GM12878 (cell line): Measurements from ENCODE around the gene DCAF11. TPM values are rescaled to one million over a fixed set of nuclear protein-coding genes. Genes with fewer than 3 reads are reported as not detected.
A peak's percentile ranks its signal among the peaks of the same experiment; 100 is the strongest.

Source experiments
- BACH1 ChIP-seq: fragments of 450-650 bp; IDR thresholded peaks from 2 replicates; pipeline ENCODE4 v1.6.1; 2017; ENCODE audit warnings: mild to moderate bottlenecking, borderline replicate concordance
- CBFB ChIP-seq: IDR thresholded peaks from 2 replicates; pipeline ENCODE4 v1.6.1; 2016; ENCODE audit warnings: antibody characterized with exemption, low read depth
- CBX3 ChIP-seq: fragments of 200-600 bp; sonication (generic); IDR thresholded peaks from 2 replicates; pipeline ENCODE4 v1.6.1; 2016; ENCODE audit warnings: low read depth, borderline replicate concordance
- CHD2 ChIP-seq: IDR thresholded peaks from 2 replicates; pipeline ENCODE4 v1.6.1; 2011; ENCODE audit warnings: low read depth, low read length, improper control_type of control experiment, borderline replicate concordance
- CREM ChIP-seq: IDR thresholded peaks from 2 replicates; pipeline ENCODE4 v1.6.1; 2014; ENCODE audit warnings: antibody characterized with exemption, low read depth
- DPF2 ChIP-seq: fragments of 450-650 bp; IDR thresholded peaks from 2 replicates; pipeline ENCODE4 v1.6.1; 2017; ENCODE audit warnings: mild to moderate bottlenecking
- EZH2 ChIP-seq: IDR thresholded peaks from 2 replicates; pipeline ENCODE4 v1.6.1; 2012; ENCODE audit warnings: low read depth, mild to moderate bottlenecking, control low read depth, inconsistent platforms, low read length, borderline replicate concordance; ENCODE audit not compliant: control insufficient read depth
- GABPA ChIP-seq: IDR thresholded peaks from 2 replicates; pipeline ENCODE4 v1.6.1; 2014; ENCODE audit warnings: antibody characterized with exemption, low read depth, mild to moderate bottlenecking, inconsistent platforms
- HDGF ChIP-seq: fragments of 450-650 bp; IDR thresholded peaks from 2 replicates; pipeline ENCODE4 v1.6.1; 2016; ENCODE audit warnings: antibody characterized with exemption
- KLF5 ChIP-seq: fragments of 450-650 bp; IDR thresholded peaks from 2 replicates; pipeline ENCODE4 v1.6.1; 2014; ENCODE audit warnings: mild to moderate bottlenecking; ENCODE audit not compliant: partially characterized antibody
- NFXL1 ChIP-seq: fragments of 450-650 bp; IDR thresholded peaks from 2 replicates; pipeline ENCODE4 v1.6.1; 2017; ENCODE audit warnings: antibody characterized with exemption, mild to moderate bottlenecking, borderline replicate concordance
- NR2C1 ChIP-seq: fragments of 450-650 bp; IDR thresholded peaks from 2 replicates; pipeline ENCODE4 v1.6.1; 2017; ENCODE audit warnings: antibody characterized with exemption, mild to moderate bottlenecking, moderate library complexity
- NR2F1 ChIP-seq: fragments of 450-650 bp; conservative IDR thresholded peaks from 2 replicates; pipeline ENCODE4 v1.6.1; 2017; ENCODE audit warnings: mild to moderate bottlenecking
- NRF1 ChIP-seq: conservative IDR thresholded peaks from 2 replicates; pipeline ENCODE4 v1.6.1; 2011; ENCODE audit warnings: mild to moderate bottlenecking, low read depth, low read length, improper control_type of control experiment
- PAX5 ChIP-seq: IDR thresholded peaks from 2 replicates; pipeline ENCODE4 v1.6.1; 2011; ENCODE audit warnings: low read depth, low read length, borderline replicate concordance
- POLR2AphosphoS2 ChIP-seq: IDR thresholded peaks from 2 replicates; pipeline ENCODE4 v1.6.1; 2011; ENCODE audit warnings: low read depth, mild to moderate bottlenecking, low read length, improper control_type of control experiment, moderate library complexity
- RCOR1 ChIP-seq: conservative IDR thresholded peaks from 2 replicates; pipeline ENCODE4 v1.6.1; 2012; ENCODE audit warnings: low read depth, low read length, improper control_type of control experiment
- SMAD5 ChIP-seq: IDR thresholded peaks from 2 replicates; pipeline ENCODE4 v1.6.1; 2016; ENCODE audit warnings: antibody characterized with exemption, low read depth
- SRF ChIP-seq, 2 experiments: IDR thresholded peaks; 2 replicates each; pipeline ENCODE4 v1.6.1; 2011; ENCODE audit warnings: low read depth in 2 of 2, low read length in 2 of 2, mild to moderate bottlenecking in 1 of 2, moderate library complexity in 1 of 2
- SUPT20H ChIP-seq: IDR thresholded peaks from 2 replicates; pipeline ENCODE4 v1.6.1; 2011; ENCODE audit warnings: low read depth, mild to moderate bottlenecking, low read length, moderate library complexity, borderline replicate concordance; ENCODE audit not compliant: control insufficient read depth
- ZBTB4 ChIP-seq: fragments of 450-650 bp; formaldehyde crosslinking; IDR thresholded peaks from 2 replicates; pipeline ENCODE4 v1.4.0; 2022; ENCODE audit warnings: mild to moderate bottlenecking, moderate library complexity
- ZNF207 ChIP-seq: fragments of 450-650 bp; IDR thresholded peaks from 2 replicates; pipeline ENCODE4 v1.6.1; 2014; ENCODE audit warnings: antibody characterized with exemption, mild to moderate bottlenecking, borderline replicate concordance
- ZSCAN29 ChIP-seq: fragments of 450-650 bp; IDR thresholded peaks from 2 replicates; pipeline ENCODE4 v1.6.1; 2017; ENCODE audit warnings: mild to moderate bottlenecking, moderate library complexity
- polyA plus RNA-seq, 11 experiments: library from polyadenylated mRNA; depleted of rRNA in 4 of 11; unstranded in 6 of 11; stranded (reverse) in 5 of 11; fragments of >200 nt; fragmentation: Nextera tagmentation in 4 of 11; fragmentation: Illumina TruSeq in 1 of 11; extraction: Ambion mirVana in 4 of 11; extraction: Trizol in 1 of 11; gene quantifications; 1 replicate in 1 of 11; 2 replicates in 10 of 11; pipeline versions ENCODE4 v1.2.1 to v1.2.3, GENCODE V29; 2011 to 2016; ENCODE audit warnings: inconsistent platforms in 2 of 11, missing spikeins in 2 of 11, low read depth in 1 of 11
- total RNA-seq, 4 experiments: library from RNA; depleted of rRNA in 3 of 4; stranded (reverse); fragments of >200 nt in 3 of 4; fragmentation: Illumina TruSeq in 1 of 4; extraction: Trizol in 1 of 4; gene quantifications; 2 replicates each; pipeline versions ENCODE4 v1.2.1 to v1.2.3, GENCODE V29; 2013 to 2021
- TF ChIP-seq, protein P1 (sequence below): fragments of 450-650 bp; conservative IDR thresholded peaks from 2 replicates; pipeline ENCODE4 v1.6.1; 2017; ENCODE audit warnings: mild to moderate bottlenecking, moderate library complexity

DCAF11 gene
- total and polyA plus RNA-seq, 10 of the 15 experiments (the other 5 are each of a cell fraction or from before 2014, with no cell fraction given): 13.4 to 91.2 (median 68.7) TPM

DNA sequence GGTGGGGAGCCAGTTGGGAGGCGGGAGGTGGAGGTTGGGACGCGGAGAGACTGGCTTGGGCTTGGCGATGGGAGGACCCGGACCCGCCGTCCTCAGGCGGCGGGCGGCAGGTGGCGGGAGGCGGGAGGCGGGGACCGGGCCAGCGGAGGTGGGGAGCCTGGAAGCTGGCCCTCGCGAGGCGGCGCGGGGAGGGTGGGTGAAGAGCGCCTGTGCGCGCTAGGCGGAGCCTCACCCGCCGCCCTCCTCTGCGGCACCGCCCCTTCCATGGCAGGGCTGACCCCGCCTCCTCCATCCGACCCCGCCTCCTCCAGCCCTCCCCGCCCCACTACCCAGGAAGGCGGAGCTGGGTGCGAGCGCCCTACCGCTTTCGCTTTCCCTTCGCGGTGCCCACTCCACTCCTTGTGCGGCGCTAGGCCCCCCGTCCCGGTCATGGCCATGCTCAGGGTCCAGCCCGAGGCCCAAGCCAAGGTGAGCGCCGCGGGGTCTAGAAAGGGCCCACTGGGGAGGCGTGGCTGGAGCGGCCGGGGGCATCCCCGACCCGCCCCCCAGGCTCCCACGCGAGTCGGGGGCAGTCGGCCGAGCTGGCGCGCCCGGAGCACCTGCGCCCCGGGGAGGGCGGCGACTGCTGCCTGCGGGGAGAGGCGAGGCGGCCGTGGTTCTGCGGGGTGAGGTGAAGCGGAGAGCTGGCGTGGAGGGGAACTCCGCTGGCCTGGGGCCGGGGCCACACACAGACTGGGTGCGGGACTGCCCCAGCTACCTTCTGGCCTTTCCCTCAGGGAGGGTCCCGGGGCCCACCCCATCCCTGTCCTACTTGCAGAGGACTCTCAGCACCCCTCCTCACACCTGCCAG is 21.5 kb downstream of the DCAF11 start, which contains the start of gene PSME1 (continued):
- TF ChIP-seq GABPA: no peak
- peak; percentile 85 for TF ChIP-seq HDGF
- no peak for TF ChIP-seq NR2C1
- 0 out of 2 replicates have a peak, but pooled peaks have one; percentile 26 for TF ChIP-seq RCOR1
- TF ChIP-seq NR2F1: no peak; the same call in 1 of the 2 replicates
- no peak for TF ChIP-seq CREM
- no peak for TF ChIP-seq SUPT20H
- TF ChIP-seq NFXL1: no peak
- peak; percentile 2; the same call in 1 of the 2 replicates for TF ChIP-seq SMAD5
- TF ChIP-seq ZNF207: peak; percentile 48; the same call in 1 of the 2 replicates
- no peak for TF ChIP-seq CBX3
- TF ChIP-seq SRF (IDR thresholded peaks at IDR 0.05; ENCODE audit: low read depth in 2 of 2, low read length in 2 of 2): 0 out of 4 replicates have a peak, but pooled peaks of 1 of the 2 experiments have one; percentile 63
- TF ChIP-seq KLF5: no peak
- TF ChIP-seq EZH2: no peak
- TF ChIP-seq, protein P1, sequence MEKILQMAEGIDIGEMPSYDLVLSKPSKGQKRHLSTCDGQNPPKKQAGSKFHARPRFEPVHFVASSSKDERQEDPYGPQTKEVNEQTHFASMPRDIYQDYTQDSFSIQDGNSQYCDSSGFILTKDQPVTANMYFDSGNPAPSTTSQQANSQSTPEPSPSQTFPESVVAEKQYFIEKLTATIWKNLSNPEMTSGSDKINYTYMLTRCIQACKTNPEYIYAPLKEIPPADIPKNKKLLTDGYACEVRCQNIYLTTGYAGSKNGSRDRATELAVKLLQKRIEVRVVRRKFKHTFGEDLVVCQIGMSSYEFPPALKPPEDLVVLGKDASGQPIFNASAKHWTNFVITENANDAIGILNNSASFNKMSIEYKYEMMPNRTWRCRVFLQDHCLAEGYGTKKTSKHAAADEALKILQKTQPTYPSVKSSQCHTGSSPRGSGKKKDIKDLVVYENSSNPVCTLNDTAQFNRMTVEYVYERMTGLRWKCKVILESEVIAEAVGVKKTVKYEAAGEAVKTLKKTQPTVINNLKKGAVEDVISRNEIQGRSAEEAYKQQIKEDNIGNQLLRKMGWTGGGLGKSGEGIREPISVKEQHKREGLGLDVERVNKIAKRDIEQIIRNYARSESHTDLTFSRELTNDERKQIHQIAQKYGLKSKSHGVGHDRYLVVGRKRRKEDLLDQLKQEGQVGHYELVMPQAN: peak; percentile 87
- TF ChIP-seq PAX5: 0 out of 2 replicates have a peak, but pooled peaks have one; percentile 11
- TF ChIP-seq POLR2AphosphoS2: 0 out of 2 replicates have a peak, but pooled peaks have one; percentile 42
- 0 out of 2 replicates have a peak, but pooled peaks have one; percentile 28 for TF ChIP-seq NRF1
- peak; percentile 62; the same call in 1 of the 2 replicates for TF ChIP-seq CHD2
- no peak for TF ChIP-seq ZBTB4 (CRISPR knock-in tag)
- no peak for TF ChIP-seq CBFB
- TF ChIP-seq DPF2: peak; percentile 91
- TF ChIP-seq ZSCAN29: no peak
- peak; percentile 96 for TF ChIP-seq BACH1
